Measurements from ENCODE around the gene UBE2Q2.
"Not testable (repeated sequence)": the region's sequence is repeated elsewhere in the genome, so short reads cannot be mapped to it uniquely, and the experiment has no call there.

UBE2Q2 gene

DNA sequence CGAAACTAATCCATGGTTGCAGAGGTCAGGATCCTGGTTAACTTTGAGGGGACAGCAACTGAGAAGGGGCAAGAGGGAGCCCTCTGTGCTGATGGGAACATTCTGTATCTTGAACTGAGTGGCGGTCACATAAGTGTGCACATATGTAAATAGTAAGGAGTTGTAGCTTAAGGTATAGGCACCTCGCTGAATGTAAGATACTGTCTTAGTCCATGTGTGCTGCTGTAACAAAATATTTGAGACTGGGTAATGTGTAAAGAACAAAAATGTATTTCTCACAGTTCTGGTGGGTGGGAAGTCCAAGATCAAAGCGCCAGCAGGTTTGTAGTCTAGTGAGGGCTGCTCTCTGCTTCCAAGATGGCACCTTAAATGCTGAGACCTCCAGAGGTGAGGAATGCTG, 42.8 kb upstream of the UBE2Q2 start:
- not testable (repeated sequence) for H2BK15ac ChIP-seq (ENCODE audit: low read depth, poor library complexity, severe bottlenecking); H3K23ac ChIP-seq (ENCODE audit: low read length in 2 of 2); H2AK5ac ChIP-seq (ENCODE audit: low read length, severe bottlenecking); H2BK5ac ChIP-seq (ENCODE audit: low read depth, low read length, poor library complexity, severe bottlenecking); H4K8ac ChIP-seq (ENCODE audit: low read length); H3K14ac ChIP-seq (ENCODE audit: low read length in 2 of 2); H3K4me2 ChIP-seq (ENCODE audit: low read length, poor library complexity, severe bottlenecking); H3K18ac ChIP-seq (ENCODE audit: low read depth in 1 of 2, low read length in 2 of 2); H3K9me3 ChIP-seq (ENCODE audit: control insufficient read depth, low read length); H2BK120ac ChIP-seq (ENCODE audit: low read depth, low read length); H3K4ac ChIP-seq (ENCODE audit: low read depth in 1 of 2, low read length in 2 of 2); H3K27ac ChIP-seq (ENCODE audit: low read length, poor library complexity, severe bottlenecking); DNase-seq; H2BK12ac ChIP-seq (ENCODE audit: low read length in 2 of 2); H3K36me3 ChIP-seq (ENCODE audit: control insufficient read depth in 1 of 2, insufficient read depth in 2 of 2, low read depth in 1 of 2, low read length in 2 of 2); H3K4me1 ChIP-seq (ENCODE audit: control insufficient read depth, insufficient read depth, low read depth, low read length); H4K91ac ChIP-seq (ENCODE audit: low read length); H3K79me1 ChIP-seq (replicated peaks; ENCODE audit: low read length, poor library complexity, severe bottlenecking); H2AFZ ChIP-seq (ENCODE audit: low read depth, low read length); H3K4me3 ChIP-seq (ENCODE audit: insufficient read depth in 1 of 2, low read depth in 1 of 2, low read length in 2 of 2); H3K9ac ChIP-seq (ENCODE audit: low read length)
- WGBS: 95% methylated on average over 3 of the region's 4 CpGs
- peaks cover 0 to 14% of the 10 kb centered on the region in 2 experiments for H3K27me3 ChIP-seq (ENCODE audit: control insufficient read depth in 1 of 2, insufficient read depth in 1 of 2, low read length in 2 of 2)

GRCh38 chr15:75801859-75802593, 41.2 kb upstream of the UBE2Q2 start:
- Histone ChIP-seq H3K14ac (ENCODE audit: low read length in 2 of 2) (no peak overlapping the region), H2BK120ac (ENCODE audit: low read depth, low read length) (no peak overlapping the region), H2BK15ac (ENCODE audit: low read depth, poor library complexity, severe bottlenecking) (no peak overlapping the region), H3K4me1 (ENCODE audit: control insufficient read depth, insufficient read depth, low read depth, low read length) (peaks cover 3% of the 10 kb centered on the region), H3K27ac (ENCODE audit: low read length, poor library complexity, severe bottlenecking) (no peak overlapping the region), H2BK5ac (ENCODE audit: low read depth, low read length, poor library complexity, severe bottlenecking) (no peak overlapping the region), H2AFZ (ENCODE audit: low read depth, low read length) (no peak overlapping the region), H3K79me1 (replicated peaks; ENCODE audit: low read length, poor library complexity, severe bottlenecking) (no peaks in the 10 kb centered on the region), H2AK5ac (ENCODE audit: low read length, severe bottlenecking) (no peak overlapping the region), H4K91ac (ENCODE audit: low read length) (no peak overlapping the region), H3K9me3 (ENCODE audit: control insufficient read depth, low read length) (no peaks in the 10 kb centered on the region), H4K8ac (ENCODE audit: low read length) (no peak overlapping the region), H3K18ac (ENCODE audit: low read depth in 1 of 2, low read length in 2 of 2) (no peak overlapping the region), H3K23ac (ENCODE audit: low read length in 2 of 2) (no peak overlapping the region), H3K36me3 (ENCODE audit: control insufficient read depth in 1 of 2, insufficient read depth in 2 of 2, low read depth in 1 of 2, low read length in 2 of 2) (no peaks in the 10 kb centered on the region), H3K27me3 (ENCODE audit: control insufficient read depth in 1 of 2, insufficient read depth in 1 of 2, low read length in 2 of 2) (peaks cover 0 to 22% of the 10 kb centered on the region in 2 experiments), H3K4ac (ENCODE audit: low read depth in 1 of 2, low read length in 2 of 2) (no peak overlapping the region), H3K4me2 (ENCODE audit: low read length, poor library complexity, severe bottlenecking) (peak overlapping the region; percentile 60), H2BK12ac (ENCODE audit: low read length in 2 of 2) (no peak overlapping the region), H3K9ac (ENCODE audit: low read length) (peak overlapping the region; percentile 54), H3K4me3 (ENCODE audit: insufficient read depth in 1 of 2, low read depth in 1 of 2, low read length in 2 of 2) (peak overlapping the region in 1 of 2 experiments; percentile 68)
- DNase-seq: peak; percentile 76
- 8% methylated on average over 20 of the region's 25 CpGs for WGBS

- Histone ChIP-seq H2BK15ac (ENCODE audit: low read depth, poor library complexity, severe bottlenecking) (peak overlapping the region; percentile 37), H3K27me3 (ENCODE audit: control insufficient read depth in 1 of 2, insufficient read depth in 1 of 2, low read length in 2 of 2) (peaks cover 0 to 21% of the 10 kb centered on the region in 2 experiments)
- not testable (repeated sequence) for H2AK5ac ChIP-seq (ENCODE audit: low read length, severe bottlenecking); H3K4me3 ChIP-seq (ENCODE audit: insufficient read depth in 1 of 2, low read depth in 1 of 2, low read length in 2 of 2); H3K27ac ChIP-seq (ENCODE audit: low read length, poor library complexity, severe bottlenecking); H3K4me1 ChIP-seq (ENCODE audit: control insufficient read depth, insufficient read depth, low read depth, low read length); H3K4me2 ChIP-seq (ENCODE audit: low read length, poor library complexity, severe bottlenecking); H2BK120ac ChIP-seq (ENCODE audit: low read depth, low read length); H2BK12ac ChIP-seq (ENCODE audit: low read length in 2 of 2); DNase-seq; H4K8ac ChIP-seq (ENCODE audit: low read length); H3K36me3 ChIP-seq (ENCODE audit: control insufficient read depth in 1 of 2, insufficient read depth in 2 of 2, low read depth in 1 of 2, low read length in 2 of 2); H3K9me3 ChIP-seq (ENCODE audit: control insufficient read depth, low read length); H2AFZ ChIP-seq (ENCODE audit: low read depth, low read length); H3K4ac ChIP-seq (ENCODE audit: low read depth in 1 of 2, low read length in 2 of 2); H3K79me1 ChIP-seq (replicated peaks; ENCODE audit: low read length, poor library complexity, severe bottlenecking); H3K9ac ChIP-seq (ENCODE audit: low read length); H2BK5ac ChIP-seq (ENCODE audit: low read depth, low read length, poor library complexity, severe bottlenecking); H3K14ac ChIP-seq (ENCODE audit: low read length in 2 of 2); H3K18ac ChIP-seq (ENCODE audit: low read depth in 1 of 2, low read length in 2 of 2); H3K23ac ChIP-seq (ENCODE audit: low read length in 2 of 2); H4K91ac ChIP-seq (ENCODE audit: low read length)
- WGBS: 79% methylated on average over 2 of the region's 2 CpGs
These were observed 35.8 kb upstream of the UBE2Q2 start for GRCh38 chr15:75807486-75807885.

- H2BK120ac ChIP-seq (ENCODE audit: low read depth, low read length); H2AFZ ChIP-seq (ENCODE audit: low read depth, low read length): not testable (repeated sequence)
These were observed 35.2 kb upstream of the UBE2Q2 start for GRCh38 chr15:75808009-75808408.

More at GRCh38 chr15:75808009-75808408, 35.2 kb upstream of the UBE2Q2 start:
- H2BK12ac ChIP-seq (ENCODE audit: low read length in 2 of 2); H4K8ac ChIP-seq (ENCODE audit: low read length); H3K9me3 ChIP-seq (ENCODE audit: control insufficient read depth, low read length); DNase-seq; H3K79me1 ChIP-seq (replicated peaks; ENCODE audit: low read length, poor library complexity, severe bottlenecking); H2BK5ac ChIP-seq (ENCODE audit: low read depth, low read length, poor library complexity, severe bottlenecking); H3K4me3 ChIP-seq (ENCODE audit: insufficient read depth in 1 of 2, low read depth in 1 of 2, low read length in 2 of 2); H2BK15ac ChIP-seq (ENCODE audit: low read depth, poor library complexity, severe bottlenecking); H3K9ac ChIP-seq (ENCODE audit: low read length); H3K14ac ChIP-seq (ENCODE audit: low read length in 2 of 2); H3K18ac ChIP-seq (ENCODE audit: low read depth in 1 of 2, low read length in 2 of 2); H2AK5ac ChIP-seq (ENCODE audit: low read length, severe bottlenecking); H4K91ac ChIP-seq (ENCODE audit: low read length); H3K4ac ChIP-seq (ENCODE audit: low read depth in 1 of 2, low read length in 2 of 2); H3K27ac ChIP-seq (ENCODE audit: low read length, poor library complexity, severe bottlenecking); H3K23ac ChIP-seq (ENCODE audit: low read length in 2 of 2); H3K4me2 ChIP-seq (ENCODE audit: low read length, poor library complexity, severe bottlenecking); H3K36me3 ChIP-seq (ENCODE audit: control insufficient read depth in 1 of 2, insufficient read depth in 2 of 2, low read depth in 1 of 2, low read length in 2 of 2); H3K4me1 ChIP-seq (ENCODE audit: control insufficient read depth, insufficient read depth, low read depth, low read length): not testable (repeated sequence)
- WGBS: 83% methylated on average over 6 of the region's 6 CpGs
- peaks cover 0 to 16% of the 10 kb centered on the region in 2 experiments for H3K27me3 ChIP-seq (ENCODE audit: control insufficient read depth in 1 of 2, insufficient read depth in 1 of 2, low read length in 2 of 2)

All from mesenchymal stem cell (in vitro differentiated cells and primary cell).